WTC11 (cell line): ENCODE measurements around the gene NFATC1. TPM values are rescaled to one million over a fixed set of nuclear protein-coding genes. Genes with fewer than 3 reads are reported as not detected.

Experiments used
- ATAC-seq: fragments of 200-7000 bp; cut with Tn5 transposase; 2 replicates; pipeline ENCODE4 v1.10.0; 2021; ENCODE audit warnings: mild to moderate bottlenecking, moderate library complexity
- CTCF ChIA-PET: fragments of 300-600 bp; sonication (Branson Sonifier 250); formaldehyde crosslinking; loops from one replicate; lab custom pipeline; 2021; ENCODE audit warnings: antibody characterized with exemption; lab: Charles Lee
- POLR2A ChIA-PET: fragments of 350-600 bp; sonication (Branson Sonifier 250); formaldehyde crosslinking; loops from one replicate; lab custom pipeline; 2021; ENCODE audit warnings: antibody characterized with exemption; lab: Charles Lee
- DNase-seq: peaks from one replicate; pipeline ENCODE4 v3.0.0; 2021; ENCODE audit warnings: low spot score
- H3K27ac Mint-ChIP-seq: 2 replicates; pipeline ENCODE4 v1.8.0; 2021; ENCODE audit warnings: mixed read lengths
- H3K27me3 Mint-ChIP-seq: 2 replicates; pipeline ENCODE4 v1.8.0; 2021; ENCODE audit warnings: low read depth, mild to moderate bottlenecking, moderate library complexity, mixed read lengths
- H3K36me3 Mint-ChIP-seq: 2 replicates; pipeline ENCODE4 v1.8.0; 2021; ENCODE audit warnings: mixed read lengths
- H3K4me1 Mint-ChIP-seq: 2 replicates; pipeline ENCODE4 v1.8.0; 2022; ENCODE audit warnings: mixed read lengths
- H3K4me3 Mint-ChIP-seq: 2 replicates; pipeline ENCODE4 v1.8.0; 2021; ENCODE audit warnings: mild to moderate bottlenecking, moderate library complexity, mixed read lengths
- H3K9me3 Mint-ChIP-seq: 2 replicates; pipeline ENCODE4 v1.8.0; 2021; ENCODE audit warnings: mixed read lengths
- ATF2 ChIP-seq: sonication (generic); formaldehyde crosslinking; IDR thresholded peaks from 2 replicates; pipeline ENCODE4 v1.8.1; 2022; ENCODE audit warnings: low read depth, missing genetic modification reagents, borderline replicate concordance
- CBFB ChIP-seq: sonication (generic); formaldehyde crosslinking; IDR thresholded peaks from 2 replicates; pipeline ENCODE4 v1.8.1; 2022; ENCODE audit warnings: mild to moderate bottlenecking, low read depth, missing genetic modification reagents
- CDX4 ChIP-seq: fragments of 250-450 bp; sonication (Bioruptor Pico); IDR thresholded peaks from 2 replicates; pipeline ENCODE4 v1.9.0; 2021; ENCODE audit warnings: moderate library complexity, mild to moderate bottlenecking, inconsistent platforms, borderline replicate concordance
- CREM ChIP-seq: sonication (generic); formaldehyde crosslinking; IDR thresholded peaks from 2 replicates; pipeline ENCODE4 v1.8.1; 2022; ENCODE audit warnings: mild to moderate bottlenecking, missing genetic modification reagents, moderate library complexity
- CTCF ChIP-seq: fragments of 200-600 bp; IDR thresholded peaks from 2 replicates; pipeline ENCODE4 v1.8.0; 2022; ENCODE audit warnings: antibody characterized with exemption
- EMX1 ChIP-seq: fragments of 250-450 bp; sonication (Bioruptor Pico); IDR thresholded peaks from 2 replicates; pipeline ENCODE4 v1.8.0; 2021; ENCODE audit warnings: mild to moderate bottlenecking
- OVOL2 ChIP-seq: fragments of 250-450 bp; sonication (Bioruptor Pico); IDR thresholded peaks from 2 replicates; pipeline ENCODE4 v1.9.0; 2021; ENCODE audit warnings: mild to moderate bottlenecking, borderline replicate concordance
- SOX15 ChIP-seq: fragments of 250-450 bp; sonication (Bioruptor Pico); IDR thresholded peaks from 2 replicates; pipeline ENCODE4 v1.9.0; 2021; ENCODE audit warnings: mild to moderate bottlenecking
- SP1 ChIP-seq: sonication (generic); formaldehyde crosslinking; conservative IDR thresholded peaks from 2 replicates; pipeline ENCODE4 v1.8.1; 2022; ENCODE audit warnings: missing genetic modification reagents
- TEAD4 ChIP-seq: sonication (generic); formaldehyde crosslinking; IDR thresholded peaks from 2 replicates; pipeline ENCODE4 v1.8.0; 2022; ENCODE audit warnings: mild to moderate bottlenecking, missing genetic modification reagents
- ZNF263 ChIP-seq: sonication (generic); formaldehyde crosslinking; IDR thresholded peaks from 2 replicates; pipeline ENCODE4 v1.8.1; 2022; ENCODE audit warnings: low read depth, mild to moderate bottlenecking, moderate library complexity, missing genetic modification reagents
- ZNF532 ChIP-seq: fragments of 250-450 bp; sonication (Bioruptor Pico); IDR thresholded peaks from 2 replicates; pipeline ENCODE4 v1.9.0; 2021; ENCODE audit warnings: mild to moderate bottlenecking, borderline replicate concordance
- total RNA-seq: library from RNA; stranded (reverse); gene quantifications from 3 replicates; pipeline ENCODE4 v1.2.3, GENCODE V29; 2021
- TF ChIP-seq, protein P1 (sequence below): sonication (generic); formaldehyde crosslinking; IDR thresholded peaks from 2 replicates; pipeline ENCODE4 v1.8.0; 2022; ENCODE audit warnings: mild to moderate bottlenecking, missing genetic modification reagents
- TF ChIP-seq, protein P2 (sequence below): sonication (generic); formaldehyde crosslinking; IDR thresholded peaks from 2 replicates; pipeline ENCODE4 v1.8.1; 2022; ENCODE audit warnings: missing genetic modification reagents, borderline replicate concordance
- TF ChIP-seq, protein P3 (sequence below): sonication (generic); formaldehyde crosslinking; conservative IDR thresholded peaks from 2 replicates; pipeline ENCODE4 v1.8.1; 2023; ENCODE audit warnings: mild to moderate bottlenecking, low read depth, missing genetic modification reagents, moderate library complexity

The NFATC1 gene
- total RNA-seq, 1 experiment from 2014 or later, result 20.2 TPM

DNA sequence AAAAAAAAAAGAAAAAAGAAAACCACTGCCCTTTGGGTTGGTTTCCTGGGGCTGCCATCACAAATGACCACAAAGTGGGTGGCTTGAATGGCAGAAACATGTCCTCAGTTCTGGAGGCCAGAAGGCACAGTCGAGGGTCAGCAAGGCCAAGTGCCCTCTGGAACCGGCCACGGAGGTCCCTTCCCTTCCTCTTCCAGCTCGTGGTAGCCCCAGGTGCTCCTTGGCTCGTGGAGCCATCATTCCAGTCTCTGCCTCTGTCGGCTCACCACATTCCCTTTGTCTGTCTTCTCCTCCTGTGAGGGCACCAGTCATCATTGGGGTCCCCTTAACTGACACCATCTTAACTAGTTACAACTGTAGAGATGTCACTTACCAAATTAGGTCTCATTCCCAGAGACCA, 8.5 kb upstream of the NFATC1 start:
- CTCF ChIA-PET, result no interaction called here
- no peak for TF ChIP-seq TEAD4
- no peaks in the 10 kb centered on the region for H3K9me3 Mint-ChIP-seq

DNA sequence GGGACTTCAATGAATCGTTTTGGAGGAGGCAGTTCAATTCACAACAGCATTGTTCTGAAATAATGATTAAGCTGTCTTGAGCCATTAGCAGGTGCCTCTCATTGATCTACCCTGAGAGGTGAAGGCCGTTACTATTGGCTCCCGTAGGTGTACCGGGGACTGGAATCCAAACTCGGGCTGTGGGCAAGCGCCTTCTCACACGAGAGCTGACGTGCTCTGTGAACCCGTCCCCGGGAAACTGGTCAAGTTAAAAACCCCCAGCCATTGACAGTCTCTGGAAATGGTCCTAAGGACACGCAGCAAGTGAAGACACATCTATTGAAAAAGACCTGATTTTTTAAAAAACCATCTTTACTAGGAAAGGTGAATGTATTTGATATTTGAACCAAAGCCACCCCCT, 8.1 kb upstream of the NFATC1 start:
- Mint-ChIP-seq H3K9me3 (no peaks in the 10 kb centered on the region), H3K36me3 (no peaks in the 10 kb centered on the region), H3K27ac (no peak overlapping the region), H3K27me3 (peaks cover 38% of the 10 kb centered on the region), H3K4me1 (peaks cover 3% of the 10 kb centered on the region), H3K4me3 (no peak overlapping the region)
- DNase-seq (no peak), ATAC-seq (no peak)
- TF ChIP-seq, protein P1, sequence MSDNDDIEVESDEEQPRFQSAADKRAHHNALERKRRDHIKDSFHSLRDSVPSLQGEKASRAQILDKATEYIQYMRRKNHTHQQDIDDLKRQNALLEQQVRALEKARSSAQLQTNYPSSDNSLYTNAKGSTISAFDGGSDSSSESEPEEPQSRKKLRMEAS, result no peak
- TF ChIP-seq, protein P2, sequence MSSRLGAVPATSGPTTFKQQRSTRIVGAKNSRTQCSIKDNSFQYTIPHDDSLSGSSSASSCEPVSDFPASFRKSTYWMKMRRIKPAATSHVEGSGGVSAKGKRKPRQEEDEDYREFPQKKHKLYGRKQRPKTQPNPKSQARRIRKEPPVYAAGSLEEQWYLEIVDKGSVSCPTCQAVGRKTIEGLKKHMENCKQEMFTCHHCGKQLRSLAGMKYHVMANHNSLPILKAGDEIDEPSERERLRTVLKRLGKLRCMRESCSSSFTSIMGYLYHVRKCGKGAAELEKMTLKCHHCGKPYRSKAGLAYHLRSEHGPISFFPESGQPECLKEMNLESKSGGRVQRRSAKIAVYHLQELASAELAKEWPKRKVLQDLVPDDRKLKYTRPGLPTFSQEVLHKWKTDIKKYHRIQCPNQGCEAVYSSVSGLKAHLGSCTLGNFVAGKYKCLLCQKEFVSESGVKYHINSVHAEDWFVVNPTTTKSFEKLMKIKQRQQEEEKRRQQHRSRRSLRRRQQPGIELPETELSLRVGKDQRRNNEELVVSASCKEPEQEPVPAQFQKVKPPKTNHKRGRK (CRISPR knock-in tag), result no peak
- TF ChIP-seq ZNF263 (CRISPR knock-in tag) (no peak), OVOL2 (CRISPR knock-in tag) (no peak), CREM (CRISPR knock-in tag) (no peak), CBFB (CRISPR knock-in tag) (no peak), ZNF532 (CRISPR knock-in tag) (no peak), SP1 (CRISPR knock-in tag) (no peak), SOX15 (no peak), ATF2 (CRISPR knock-in tag) (no peak), EMX1 (no peak), CTCF (no peak), CDX4 (CRISPR knock-in tag) (no peak)
- TF ChIP-seq, protein P3, sequence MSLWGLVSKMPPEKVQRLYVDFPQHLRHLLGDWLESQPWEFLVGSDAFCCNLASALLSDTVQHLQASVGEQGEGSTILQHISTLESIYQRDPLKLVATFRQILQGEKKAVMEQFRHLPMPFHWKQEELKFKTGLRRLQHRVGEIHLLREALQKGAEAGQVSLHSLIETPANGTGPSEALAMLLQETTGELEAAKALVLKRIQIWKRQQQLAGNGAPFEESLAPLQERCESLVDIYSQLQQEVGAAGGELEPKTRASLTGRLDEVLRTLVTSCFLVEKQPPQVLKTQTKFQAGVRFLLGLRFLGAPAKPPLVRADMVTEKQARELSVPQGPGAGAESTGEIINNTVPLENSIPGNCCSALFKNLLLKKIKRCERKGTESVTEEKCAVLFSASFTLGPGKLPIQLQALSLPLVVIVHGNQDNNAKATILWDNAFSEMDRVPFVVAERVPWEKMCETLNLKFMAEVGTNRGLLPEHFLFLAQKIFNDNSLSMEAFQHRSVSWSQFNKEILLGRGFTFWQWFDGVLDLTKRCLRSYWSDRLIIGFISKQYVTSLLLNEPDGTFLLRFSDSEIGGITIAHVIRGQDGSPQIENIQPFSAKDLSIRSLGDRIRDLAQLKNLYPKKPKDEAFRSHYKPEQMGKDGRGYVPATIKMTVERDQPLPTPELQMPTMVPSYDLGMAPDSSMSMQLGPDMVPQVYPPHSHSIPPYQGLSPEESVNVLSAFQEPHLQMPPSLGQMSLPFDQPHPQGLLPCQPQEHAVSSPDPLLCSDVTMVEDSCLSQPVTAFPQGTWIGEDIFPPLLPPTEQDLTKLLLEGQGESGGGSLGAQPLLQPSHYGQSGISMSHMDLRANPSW (CRISPR knock-in tag), result no peak
- CTCF ChIA-PET, result no interaction called here
- POLR2A ChIA-PET, result no interaction called here

More for the DNA sequence above, 8.5 kb upstream of the NFATC1 start:
- Mint-ChIP-seq H3K36me3 (no peaks in the 10 kb centered on the region), H3K27ac (no peak overlapping the region), H3K4me1 (peaks cover 3% of the 10 kb centered on the region), H3K27me3 (peaks cover 34% of the 10 kb centered on the region), H3K4me3 (no peak overlapping the region)
- ATAC-seq (no peak), DNase-seq (no peak)
- POLR2A ChIA-PET, result no interaction called here
